Caki2 (cell line): ENCODE measurements around the gene SLC26A6. TPM values are rescaled to one million over a fixed set of nuclear protein-coding genes. Genes with fewer than 3 reads are reported as not detected.

Source experiments
- DNase-seq: peaks from one replicate; pipeline ENCODE4 v3.0.0-alpha.2; 2015; ENCODE audit warnings: low read depth
- in situ Hi-C: cut with HindIII; loops from 2 replicates; pipeline ENCODE4 v1.10.0; 2016; ENCODE audit warnings: low sequenced_read_pairs, low pct_unique_long_range_greater_than_20kb, mixed read lengths
- total RNA-seq: library from RNA; depleted of rRNA; stranded (reverse); fragments of >200 nt; shearing (Covaris generic); gene quantifications from 2 replicates; pipeline ENCODE4 v1.2.3, GENCODE V29; 2014; ENCODE audit warnings: low replicate concordance

Gene SLC26A6
- total RNA-seq, 1 experiment from 2014 or later = 12.8 TPM

DNA sequence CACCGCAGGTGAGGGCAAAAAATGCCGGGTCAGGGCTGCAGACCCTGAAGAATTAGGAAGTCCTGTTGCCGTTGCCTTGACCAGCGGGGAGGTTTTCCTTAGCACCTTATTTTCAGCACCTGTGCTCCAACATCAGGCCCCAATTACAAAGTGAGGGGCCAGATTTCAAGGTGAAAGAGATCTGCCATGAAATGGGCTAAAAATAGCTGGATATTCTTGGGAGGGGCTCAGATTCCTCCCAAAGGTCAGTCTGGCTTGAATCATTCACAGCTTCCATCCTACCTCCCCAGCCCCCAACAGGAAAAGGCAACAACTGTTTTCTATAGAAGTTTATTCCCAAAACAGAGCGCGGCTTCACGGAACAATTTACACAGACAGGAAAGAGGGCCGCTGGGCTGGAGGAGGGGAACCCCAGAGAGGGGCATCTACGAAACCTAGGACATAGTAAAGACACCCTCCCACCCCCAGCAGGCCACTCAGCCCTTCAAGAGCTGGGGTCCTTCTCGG, 941 bp upstream of the SLC26A6 start:
- in situ Hi-C loops = no loop called here

GRCh38 chr3:48634661-48635221, 520 bp downstream of the SLC26A6 start:
- in situ Hi-C loops = no loop called here
- peak; percentile 50 for DNase-seq

More for the DNA sequence above, 941 bp upstream of the SLC26A6 start:
- no peak for DNase-seq

DNA sequence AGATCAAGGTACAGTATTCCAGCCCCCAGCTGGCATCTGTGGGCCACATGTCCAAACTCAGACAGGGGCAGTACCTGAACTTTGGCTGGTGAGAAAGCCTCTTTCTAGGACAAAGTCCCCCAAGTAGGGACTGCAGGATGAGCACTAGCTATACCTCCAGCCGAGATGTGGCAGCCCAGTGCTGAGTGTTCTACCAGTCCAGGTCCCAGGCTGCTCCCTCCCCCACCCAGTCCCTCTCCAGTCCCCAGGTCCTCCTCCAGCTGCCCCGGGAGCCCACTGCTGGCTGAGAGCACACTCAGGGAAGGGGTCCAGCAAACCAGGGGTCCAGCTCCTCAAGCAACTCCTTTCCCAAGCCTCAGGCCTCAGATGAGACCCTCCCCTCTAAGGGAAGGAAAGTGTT, 1.5 kb downstream of the SLC26A6 start:
- in situ Hi-C loops = no loop called here
- DNase-seq = no peak

GRCh38 chr3:48633256-48633655, 2.0 kb downstream of the SLC26A6 start:
- no peak for DNase-seq
- in situ Hi-C loops = no loop called here

GRCh38 chr3:48631516-48632448, 3.5 kb downstream of the SLC26A6 start:
- in situ Hi-C loops = no loop called here

GRCh38 chr3:48630833-48631232, 4.4 kb downstream of the SLC26A6 start:
- in situ Hi-C loops = no loop called here
- DNase-seq = no peak

More at GRCh38 chr3:48631516-48632448, 3.5 kb downstream of the SLC26A6 start:
- DNase-seq = no peak

DNA sequence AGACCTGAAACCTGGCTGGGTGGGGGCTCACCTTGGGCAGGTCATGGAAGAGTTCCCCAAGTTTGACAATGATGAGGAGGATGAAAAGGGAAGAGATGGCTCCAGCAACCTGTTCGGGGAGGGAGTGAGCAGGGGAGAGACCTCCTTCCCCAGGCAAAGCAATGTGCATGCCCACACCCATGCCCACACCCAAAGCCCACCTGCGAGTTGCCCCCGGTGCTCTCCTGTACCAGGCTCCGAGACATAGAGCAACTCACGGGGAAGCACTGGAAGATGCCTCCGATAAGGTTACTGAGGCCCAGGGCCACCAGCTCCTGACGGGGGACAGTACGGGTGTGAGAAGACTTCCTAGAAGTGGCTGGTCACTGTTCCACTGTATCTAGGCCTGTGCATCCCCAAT, 4.9 kb downstream of the SLC26A6 start:
- in situ Hi-C loops = no loop called here
- DNase-seq = no peak

- DNase-seq = no peak
- in situ Hi-C loops = no loop called here
Measured at GRCh38 chr3:48629894-48630293, 5.4 kb downstream of the SLC26A6 start.

GRCh38 chr3:48628277-48629017, 6.8 kb downstream of the SLC26A6 start:
- no peak for DNase-seq
- in situ Hi-C loops = no loop called here

DNA sequence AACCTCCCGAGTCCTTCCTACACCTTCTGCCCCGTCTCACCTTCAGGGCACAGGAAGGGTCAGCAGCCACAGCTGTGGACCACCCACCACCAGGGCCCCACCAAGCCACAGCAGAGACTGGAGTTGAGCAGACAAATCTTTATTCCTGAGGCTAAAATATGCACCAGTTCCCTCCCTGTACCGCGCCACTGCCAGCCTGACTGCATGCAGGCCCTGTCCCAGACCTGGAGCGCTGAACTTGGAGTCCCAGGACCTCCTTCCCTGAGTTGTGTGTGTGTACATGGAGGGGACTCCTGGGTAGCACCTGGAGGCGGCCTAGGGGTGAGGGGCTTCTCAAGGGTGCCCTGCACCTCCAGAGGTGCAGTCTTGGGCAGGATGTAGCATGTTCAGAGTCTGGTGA, 9.7 kb downstream of the SLC26A6 start:
- DNase-seq = no peak
- in situ Hi-C loops = no loop called here

DNA sequence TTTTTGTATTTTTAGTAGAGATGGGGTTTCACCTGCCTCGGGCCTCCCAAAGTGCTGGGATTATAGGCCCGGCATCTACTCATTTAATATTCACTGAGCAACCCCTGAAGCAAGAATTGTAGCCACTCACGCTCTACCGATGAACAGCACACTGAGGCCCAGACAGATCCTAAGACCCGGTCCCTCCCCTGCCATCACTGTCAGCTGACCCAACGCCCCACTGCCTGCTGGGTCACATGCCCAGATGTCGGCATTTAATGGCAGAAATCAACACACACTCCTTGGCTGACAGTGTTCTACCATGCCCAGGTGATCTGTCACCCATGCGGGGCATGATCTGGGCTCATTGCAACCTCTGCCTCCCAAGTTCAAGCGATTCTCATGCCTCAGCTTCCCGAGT, 10.5 kb downstream of the SLC26A6 start:
- in situ Hi-C loops = no loop called here
- DNase-seq = no peak

DNA sequence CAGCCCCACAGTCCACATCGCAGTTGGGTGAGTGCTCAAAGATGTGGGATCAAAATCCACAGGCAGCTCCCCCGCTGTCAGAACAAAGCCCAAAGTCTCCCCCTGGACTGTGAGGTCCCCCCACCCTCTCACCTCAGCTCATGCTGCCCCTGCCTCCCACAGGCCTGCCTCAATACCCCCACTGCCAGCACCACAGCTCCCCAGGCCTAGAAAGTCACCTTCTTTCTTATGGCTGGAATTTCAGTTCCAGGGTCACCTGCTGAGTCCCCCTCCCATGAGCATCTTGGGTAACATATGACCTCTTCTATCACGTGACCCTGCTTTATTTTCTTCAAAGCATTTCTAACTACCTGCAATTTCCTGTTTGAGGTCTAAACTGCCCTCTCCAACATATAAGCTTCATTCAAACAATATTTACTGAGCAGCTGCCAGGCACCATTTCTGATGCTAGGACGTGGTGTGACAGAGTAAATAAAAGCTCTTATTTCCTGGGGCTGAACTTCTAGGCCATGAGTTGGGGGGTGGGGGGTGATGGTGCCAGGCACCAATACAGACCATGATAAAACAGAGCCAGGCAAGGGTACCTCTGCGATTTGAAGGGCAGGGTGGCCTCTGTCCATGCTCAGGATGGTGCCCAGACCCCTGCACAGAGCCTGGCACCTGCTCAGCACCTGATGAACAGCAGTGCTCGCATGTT, 11.3 kb downstream of the SLC26A6 start:
- in situ Hi-C loops = no loop called here
- DNase-seq = no peak

- DNase-seq = no peak
- in situ Hi-C loops = no loop called here
Measured at GRCh38 chr3:48621461-48621869, 13.8 kb downstream of the SLC26A6 start, which contains the start of gene TMEM89. Gene TMEM89 (minus strand): TSS chr3:48621769. CDS start chr3:48621756, 13 bp downstream.

DNA sequence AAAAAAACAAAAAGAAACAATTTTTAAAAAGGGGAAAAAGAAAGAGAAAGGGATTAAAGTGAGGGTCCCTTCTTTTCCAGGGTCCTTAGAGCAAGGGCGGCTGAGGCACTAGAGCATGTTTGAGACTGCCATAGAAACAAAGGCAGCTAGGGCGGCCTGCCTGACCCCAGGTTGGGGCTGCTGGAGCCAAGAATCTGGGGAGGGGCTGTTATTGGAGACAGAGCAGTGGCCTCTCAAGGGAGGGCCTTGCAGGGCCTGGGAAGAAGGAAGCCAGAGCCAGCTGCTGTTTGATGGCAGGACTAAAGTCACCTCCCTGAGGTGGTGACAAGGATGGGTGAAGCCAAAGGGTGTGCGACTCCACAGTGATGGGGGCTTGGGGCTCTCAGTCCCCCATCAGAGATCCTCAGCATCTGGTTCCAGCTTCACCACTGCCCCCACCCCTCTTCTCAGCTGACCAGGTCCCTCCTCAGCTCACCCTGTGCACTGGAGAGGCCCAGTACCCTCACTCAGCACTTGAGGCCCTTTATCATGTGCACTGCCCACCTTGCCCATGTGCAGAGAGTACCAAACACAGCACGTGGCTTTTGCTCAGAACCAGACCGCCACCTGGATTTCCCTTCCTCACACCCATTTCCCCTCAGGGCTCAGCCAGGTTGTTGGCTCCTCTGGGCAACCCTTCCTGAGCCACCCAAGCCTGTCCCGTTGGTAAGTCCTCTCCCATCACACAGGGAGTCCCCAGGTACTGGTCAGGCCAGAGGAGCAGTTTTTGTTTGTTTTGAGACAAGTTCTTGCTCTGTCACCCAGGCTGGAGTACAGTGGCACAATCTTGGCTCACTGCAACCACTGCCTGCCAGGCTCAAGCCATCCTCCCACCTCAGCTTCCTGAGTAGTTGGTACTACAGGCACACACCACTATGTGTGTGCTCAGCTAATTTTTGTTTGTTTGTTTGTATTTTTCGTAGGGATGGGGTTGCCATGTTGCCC, 15.4 kb downstream of the SLC26A6 start:
- in situ Hi-C loops = no loop called here
- no peak for DNase-seq

DNA sequence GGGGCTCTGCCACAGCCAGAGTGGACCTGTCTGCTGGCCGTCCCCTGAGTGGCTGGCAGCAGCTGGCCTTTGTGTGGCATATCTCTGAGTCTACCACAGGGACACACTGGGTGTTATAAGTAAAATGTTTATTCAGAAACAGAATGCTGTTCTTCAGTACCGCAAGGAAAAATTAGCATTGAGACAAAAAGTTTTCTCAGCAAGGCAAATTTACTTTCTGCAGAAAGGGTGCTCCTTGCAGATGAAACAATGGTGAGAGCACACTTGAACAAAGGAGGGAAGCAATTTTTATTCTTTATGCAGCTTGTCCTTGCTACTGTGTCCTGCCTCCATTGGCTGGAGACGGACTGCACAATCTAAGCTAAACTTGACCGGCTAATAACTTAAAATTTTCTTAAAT, 17.7 kb downstream of the SLC26A6 start:
- in situ Hi-C loops = no loop called here
- DNase-seq = no peak

GRCh38 chr3:48614044-48614443, 21.2 kb downstream of the SLC26A6 start:
- no peak for DNase-seq

DNA sequence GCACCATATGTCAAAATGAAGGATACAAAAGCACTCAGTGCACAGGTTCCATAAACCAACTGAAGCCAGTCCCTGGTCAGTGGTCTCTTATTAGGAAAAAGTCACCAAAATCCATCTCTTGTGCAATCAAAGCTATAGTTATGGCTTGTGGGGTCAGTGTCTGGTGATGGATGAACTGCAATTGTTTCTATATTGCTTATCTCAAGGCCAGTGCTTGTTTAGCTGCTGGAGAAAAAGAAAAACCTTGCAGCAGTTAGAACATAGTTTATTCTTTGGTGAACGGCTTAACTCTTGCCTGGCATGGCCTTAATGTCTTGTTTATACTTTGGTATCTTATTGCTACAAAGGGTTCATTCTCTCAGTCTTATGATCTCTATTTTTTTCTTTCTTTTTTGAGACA, 23.0 kb downstream of the SLC26A6 start:
- DNase-seq = no peak
- in situ Hi-C loops = no loop called here

More at GRCh38 chr3:48614044-48614443, 21.2 kb downstream of the SLC26A6 start:
- in situ Hi-C loops = no loop called here
